ENCODE data around the gene HSF5.

DNA sequence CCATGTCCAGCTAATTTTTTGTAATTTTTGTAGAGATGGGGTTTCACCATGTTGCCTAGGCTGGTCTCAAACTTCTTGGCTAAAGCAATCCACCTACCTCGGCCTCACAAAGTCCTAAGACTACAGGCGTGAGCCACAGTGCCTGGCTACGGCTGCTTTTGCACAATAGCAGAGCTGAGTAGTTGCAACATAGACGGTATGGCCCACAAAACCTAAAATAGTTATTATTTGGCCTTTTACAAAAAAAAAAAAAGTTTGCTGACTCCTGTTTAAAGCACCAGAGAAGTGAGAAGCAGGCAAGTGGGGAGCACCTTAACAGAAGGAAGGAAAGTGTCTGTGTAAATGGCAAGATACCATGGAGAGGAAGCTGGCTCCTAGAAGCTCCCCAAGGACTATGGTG lies 5.3 kb upstream of the HSF5 start:
- TF ChIP-seq, protein P1, sequence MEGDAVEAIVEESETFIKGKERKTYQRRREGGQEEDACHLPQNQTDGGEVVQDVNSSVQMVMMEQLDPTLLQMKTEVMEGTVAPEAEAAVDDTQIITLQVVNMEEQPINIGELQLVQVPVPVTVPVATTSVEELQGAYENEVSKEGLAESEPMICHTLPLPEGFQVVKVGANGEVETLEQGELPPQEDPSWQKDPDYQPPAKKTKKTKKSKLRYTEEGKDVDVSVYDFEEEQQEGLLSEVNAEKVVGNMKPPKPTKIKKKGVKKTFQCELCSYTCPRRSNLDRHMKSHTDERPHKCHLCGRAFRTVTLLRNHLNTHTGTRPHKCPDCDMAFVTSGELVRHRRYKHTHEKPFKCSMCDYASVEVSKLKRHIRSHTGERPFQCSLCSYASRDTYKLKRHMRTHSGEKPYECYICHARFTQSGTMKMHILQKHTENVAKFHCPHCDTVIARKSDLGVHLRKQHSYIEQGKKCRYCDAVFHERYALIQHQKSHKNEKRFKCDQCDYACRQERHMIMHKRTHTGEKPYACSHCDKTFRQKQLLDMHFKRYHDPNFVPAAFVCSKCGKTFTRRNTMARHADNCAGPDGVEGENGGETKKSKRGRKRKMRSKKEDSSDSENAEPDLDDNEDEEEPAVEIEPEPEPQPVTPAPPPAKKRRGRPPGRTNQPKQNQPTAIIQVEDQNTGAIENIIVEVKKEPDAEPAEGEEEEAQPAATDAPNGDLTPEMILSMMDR (IDR thresholded peaks at IDR 0.05), result no peak
- TF ChIP-seq EZH2 (IDR thresholded peaks at IDR 0.05), result no peak

Measured in neural progenitor cell (in vitro differentiated cells).